WTC11 (cell line): ENCODE measurements around the gene CYP4F11. TPM values are rescaled to one million over a fixed set of nuclear protein-coding genes. Genes with fewer than 3 reads are reported as not detected.

ENCODE experiments used
- ATAC-seq: fragments of 200-7000 bp; cut with Tn5 transposase; 2 replicates; pipeline ENCODE4 v1.10.0; 2021; ENCODE audit warnings: mild to moderate bottlenecking, moderate library complexity
- CTCF ChIA-PET: fragments of 300-600 bp; sonication (Branson Sonifier 250); formaldehyde crosslinking; loops from one replicate; lab custom pipeline; 2021; ENCODE audit warnings: antibody characterized with exemption; lab: Charles Lee
- POLR2A ChIA-PET: fragments of 350-600 bp; sonication (Branson Sonifier 250); formaldehyde crosslinking; loops from one replicate; lab custom pipeline; 2021; ENCODE audit warnings: antibody characterized with exemption; lab: Charles Lee
- DNase-seq: peaks from one replicate; pipeline ENCODE4 v3.0.0; 2021; ENCODE audit warnings: low spot score
- H3K27ac Mint-ChIP-seq: 2 replicates; pipeline ENCODE4 v1.8.0; 2021; ENCODE audit warnings: mixed read lengths
- H3K27me3 Mint-ChIP-seq: 2 replicates; pipeline ENCODE4 v1.8.0; 2021; ENCODE audit warnings: low read depth, mild to moderate bottlenecking, moderate library complexity, mixed read lengths
- H3K36me3 Mint-ChIP-seq: 2 replicates; pipeline ENCODE4 v1.8.0; 2021; ENCODE audit warnings: mixed read lengths
- H3K4me1 Mint-ChIP-seq: 2 replicates; pipeline ENCODE4 v1.8.0; 2022; ENCODE audit warnings: mixed read lengths
- H3K4me3 Mint-ChIP-seq: 2 replicates; pipeline ENCODE4 v1.8.0; 2021; ENCODE audit warnings: mild to moderate bottlenecking, moderate library complexity, mixed read lengths
- H3K9me3 Mint-ChIP-seq: 2 replicates; pipeline ENCODE4 v1.8.0; 2021; ENCODE audit warnings: mixed read lengths
- ATF1 ChIP-seq: sonication (generic); formaldehyde crosslinking; IDR thresholded peaks from 2 replicates; pipeline ENCODE4 v1.8.1; 2023; ENCODE audit warnings: mild to moderate bottlenecking, moderate library complexity, missing genetic modification reagents
- CREB1 ChIP-seq: sonication (generic); formaldehyde crosslinking; IDR thresholded peaks from 2 replicates; pipeline ENCODE4 v1.8.0; 2023; ENCODE audit warnings: mild to moderate bottlenecking, missing genetic modification reagents
- CREM ChIP-seq: sonication (generic); formaldehyde crosslinking; IDR thresholded peaks from 2 replicates; pipeline ENCODE4 v1.8.1; 2022; ENCODE audit warnings: mild to moderate bottlenecking, missing genetic modification reagents, moderate library complexity
- ESRRA ChIP-seq: sonication (generic); formaldehyde crosslinking; IDR thresholded peaks from 2 replicates; pipeline ENCODE4 v1.8.1; 2022; ENCODE audit warnings: mild to moderate bottlenecking, missing genetic modification reagents, borderline replicate concordance
- FOXK1 ChIP-seq: sonication (generic); formaldehyde crosslinking; IDR thresholded peaks from 2 replicates; pipeline ENCODE4 v1.8.0; 2022; ENCODE audit warnings: mild to moderate bottlenecking, moderate library complexity, missing genetic modification reagents
- GRHL2 ChIP-seq: fragments of 250-450 bp; sonication (Bioruptor Pico); IDR thresholded peaks from 2 replicates; pipeline ENCODE4 v1.8.0; 2022; ENCODE audit warnings: mild to moderate bottlenecking, moderate library complexity; ENCODE audit not compliant: insufficient replicate concordance, severe bottlenecking
- IRF2 ChIP-seq: sonication (generic); formaldehyde crosslinking; IDR thresholded peaks from 2 replicates; pipeline ENCODE4 v1.8.0; 2022; ENCODE audit warnings: low read depth, missing genetic modification reagents, borderline replicate concordance
- NFATC4 ChIP-seq: fragments of 250-450 bp; sonication (Bioruptor Pico); IDR thresholded peaks from 2 replicates; pipeline ENCODE4 v1.9.0; 2021; ENCODE audit warnings: mild to moderate bottlenecking
- NFE2L1 ChIP-seq: sonication (generic); formaldehyde crosslinking; IDR thresholded peaks from 2 replicates; pipeline ENCODE4 v1.8.1; 2023; ENCODE audit warnings: missing genetic modification reagents
- PRRX2 ChIP-seq: fragments of 250-450 bp; sonication (Bioruptor Pico); IDR thresholded peaks from 2 replicates; pipeline ENCODE4 v1.8.0; 2021; ENCODE audit warnings: mild to moderate bottlenecking
- SOX15 ChIP-seq: fragments of 250-450 bp; sonication (Bioruptor Pico); IDR thresholded peaks from 2 replicates; pipeline ENCODE4 v1.9.0; 2021; ENCODE audit warnings: mild to moderate bottlenecking
- TCF7 ChIP-seq: sonication (generic); formaldehyde crosslinking; IDR thresholded peaks from 2 replicates; pipeline ENCODE4 v1.8.0; 2022; ENCODE audit warnings: mild to moderate bottlenecking, low read depth, missing genetic modification reagents, moderate library complexity
- TEAD1 ChIP-seq: sonication (generic); formaldehyde crosslinking; IDR thresholded peaks from 2 replicates; pipeline ENCODE4 v1.8.0; 2022; ENCODE audit warnings: mild to moderate bottlenecking, missing genetic modification reagents
- TP53 ChIP-seq: sonication (generic); formaldehyde crosslinking; IDR thresholded peaks from 2 replicates; pipeline ENCODE4 v1.8.1; 2023; ENCODE audit warnings: mild to moderate bottlenecking, missing genetic modification reagents
- USF1 ChIP-seq: sonication (generic); formaldehyde crosslinking; IDR thresholded peaks from 2 replicates; pipeline ENCODE4 v1.8.0; 2022; ENCODE audit warnings: mild to moderate bottlenecking, missing genetic modification reagents
- ZNF263 ChIP-seq: sonication (generic); formaldehyde crosslinking; IDR thresholded peaks from 2 replicates; pipeline ENCODE4 v1.8.1; 2022; ENCODE audit warnings: low read depth, mild to moderate bottlenecking, moderate library complexity, missing genetic modification reagents
- ZNF396 ChIP-seq: fragments of 250-450 bp; sonication (Bioruptor Pico); IDR thresholded peaks from 2 replicates; pipeline ENCODE4 v1.8.0; 2021; ENCODE audit warnings: mild to moderate bottlenecking, moderate library complexity, borderline replicate concordance
- total RNA-seq: library from RNA; stranded (reverse); gene quantifications from 3 replicates; pipeline ENCODE4 v1.2.3, GENCODE V29; 2021
- TF ChIP-seq, protein P1 (sequence below): fragments of 250-450 bp; sonication (Bioruptor Pico); IDR thresholded peaks from 2 replicates; pipeline ENCODE4 v1.9.0; 2021; ENCODE audit warnings: mild to moderate bottlenecking
- TF ChIP-seq, protein P2 (sequence below): sonication (generic); formaldehyde crosslinking; IDR thresholded peaks from 2 replicates; pipeline ENCODE4 v1.8.1; 2023; ENCODE audit warnings: mild to moderate bottlenecking, missing genetic modification reagents, moderate library complexity
- TF ChIP-seq, protein P3 (sequence below): fragments of 250-450 bp; sonication (Bioruptor Pico); IDR thresholded peaks from 2 replicates; pipeline ENCODE4 v1.9.0; 2021; ENCODE audit warnings: moderate library complexity, mild to moderate bottlenecking, inconsistent platforms, borderline replicate concordance
- TF ChIP-seq, protein P4 (sequence below): fragments of 250-450 bp; sonication (Bioruptor Pico); IDR thresholded peaks from 2 replicates; pipeline ENCODE4 v1.9.0; 2021; ENCODE audit warnings: mild to moderate bottlenecking, borderline replicate concordance

CYP4F11 gene
- total RNA-seq, 1 experiment from 2014 or later, result not detected

- TF ChIP-seq ESRRA (CRISPR knock-in tag), result no peak
These were observed 3.4 kb upstream of the CYP4F11 start (continued) for GRCh38 chr19:15937771-15938170.

DNA sequence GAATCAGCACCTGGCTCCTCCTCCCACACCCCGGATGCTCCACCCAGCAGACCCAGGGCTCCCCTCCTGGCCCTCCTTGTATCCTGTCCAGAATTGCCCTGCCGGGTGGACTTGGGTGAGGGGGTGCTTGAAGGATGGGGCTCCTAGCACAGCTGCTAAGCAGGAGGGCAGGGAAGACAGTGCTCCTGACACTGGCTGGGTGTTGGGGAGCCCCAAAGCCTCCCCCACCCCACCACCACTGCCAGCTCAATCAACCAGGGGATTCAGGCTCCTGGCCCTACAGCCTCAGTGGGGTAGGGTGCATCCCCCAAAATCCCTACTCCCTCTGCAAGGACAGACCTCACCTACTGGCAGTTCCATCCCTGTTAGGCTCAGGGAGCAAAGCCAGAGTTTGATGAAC lies 2.6 kb upstream of the CYP4F11 start:
- no peak for TF ChIP-seq NFATC4 (CRISPR knock-in tag)
- no peak for TF ChIP-seq USF1 (CRISPR knock-in tag)
- TF ChIP-seq CREB1, result no peak
- TF ChIP-seq SOX15, result no peak
- no peak for TF ChIP-seq ATF1
- TF ChIP-seq TP53 (CRISPR knock-in tag), result no peak
- no peak for TF ChIP-seq IRF2 (CRISPR knock-in tag)
- TF ChIP-seq, protein P1, sequence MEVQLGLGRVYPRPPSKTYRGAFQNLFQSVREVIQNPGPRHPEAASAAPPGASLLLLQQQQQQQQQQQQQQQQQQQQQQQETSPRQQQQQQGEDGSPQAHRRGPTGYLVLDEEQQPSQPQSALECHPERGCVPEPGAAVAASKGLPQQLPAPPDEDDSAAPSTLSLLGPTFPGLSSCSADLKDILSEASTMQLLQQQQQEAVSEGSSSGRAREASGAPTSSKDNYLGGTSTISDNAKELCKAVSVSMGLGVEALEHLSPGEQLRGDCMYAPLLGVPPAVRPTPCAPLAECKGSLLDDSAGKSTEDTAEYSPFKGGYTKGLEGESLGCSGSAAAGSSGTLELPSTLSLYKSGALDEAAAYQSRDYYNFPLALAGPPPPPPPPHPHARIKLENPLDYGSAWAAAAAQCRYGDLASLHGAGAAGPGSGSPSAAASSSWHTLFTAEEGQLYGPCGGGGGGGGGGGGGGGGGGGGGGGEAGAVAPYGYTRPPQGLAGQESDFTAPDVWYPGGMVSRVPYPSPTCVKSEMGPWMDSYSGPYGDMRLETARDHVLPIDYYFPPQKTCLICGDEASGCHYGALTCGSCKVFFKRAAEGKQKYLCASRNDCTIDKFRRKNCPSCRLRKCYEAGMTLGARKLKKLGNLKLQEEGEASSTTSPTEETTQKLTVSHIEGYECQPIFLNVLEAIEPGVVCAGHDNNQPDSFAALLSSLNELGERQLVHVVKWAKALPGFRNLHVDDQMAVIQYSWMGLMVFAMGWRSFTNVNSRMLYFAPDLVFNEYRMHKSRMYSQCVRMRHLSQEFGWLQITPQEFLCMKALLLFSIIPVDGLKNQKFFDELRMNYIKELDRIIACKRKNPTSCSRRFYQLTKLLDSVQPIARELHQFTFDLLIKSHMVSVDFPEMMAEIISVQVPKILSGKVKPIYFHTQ (CRISPR knock-in tag), result no peak
- TF ChIP-seq ZNF263 (CRISPR knock-in tag), result no peak
- TF ChIP-seq ZNF396, result no peak
- TF ChIP-seq, protein P2, sequence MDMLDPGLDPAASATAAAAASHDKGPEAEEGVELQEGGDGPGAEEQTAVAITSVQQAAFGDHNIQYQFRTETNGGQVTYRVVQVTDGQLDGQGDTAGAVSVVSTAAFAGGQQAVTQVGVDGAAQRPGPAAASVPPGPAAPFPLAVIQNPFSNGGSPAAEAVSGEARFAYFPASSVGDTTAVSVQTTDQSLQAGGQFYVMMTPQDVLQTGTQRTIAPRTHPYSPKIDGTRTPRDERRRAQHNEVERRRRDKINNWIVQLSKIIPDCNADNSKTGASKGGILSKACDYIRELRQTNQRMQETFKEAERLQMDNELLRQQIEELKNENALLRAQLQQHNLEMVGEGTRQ (CRISPR knock-in tag), result no peak
- no peak for TF ChIP-seq PRRX2 (CRISPR knock-in tag)
- no peak for TF ChIP-seq FOXK1 (CRISPR knock-in tag)
- H3K27ac Mint-ChIP-seq, result no peak overlapping the region
- DNase-seq (no peak), ATAC-seq (no peak)
- H3K36me3 Mint-ChIP-seq, result peaks cover 34% of the 10 kb centered on the region
- no peak overlapping the region for H3K4me3 Mint-ChIP-seq
- ChIA-PET CTCF (no interaction called here), POLR2A (no interaction called here)
- no peaks in the 10 kb centered on the region for H3K4me1 Mint-ChIP-seq
- H3K27me3 Mint-ChIP-seq, result peaks cover 42% of the 10 kb centered on the region
- H3K9me3 Mint-ChIP-seq, result peaks cover 55% of the 10 kb centered on the region

DNA sequence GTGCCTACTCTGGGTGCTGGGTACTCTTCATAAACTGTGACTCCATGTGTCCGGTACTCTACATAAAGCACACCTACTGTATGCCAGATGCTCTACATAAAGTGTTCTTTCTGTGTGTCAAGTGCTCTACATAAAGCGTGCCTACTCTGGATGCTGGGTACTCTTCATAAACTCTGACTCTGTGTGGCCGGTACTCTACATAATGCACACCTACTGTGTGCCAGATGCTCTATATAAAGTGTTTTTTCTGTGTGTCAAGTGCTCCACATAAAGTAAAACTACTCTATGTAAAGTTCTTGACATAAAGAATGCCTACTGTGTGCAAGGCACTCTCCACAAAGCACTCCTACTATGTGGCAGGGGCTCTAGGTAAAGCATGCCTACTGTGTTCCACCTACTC lies 1.8 kb upstream of the CYP4F11 start:
- Mint-ChIP-seq H3K27ac (no peak overlapping the region), H3K36me3 (peaks cover 30% of the 10 kb centered on the region), H3K4me3 (no peak overlapping the region), H3K27me3 (peaks cover 44% of the 10 kb centered on the region), H3K4me1 (no peaks in the 10 kb centered on the region), H3K9me3 (peaks cover 49% of the 10 kb centered on the region)
- ChIA-PET POLR2A (no interaction called here), CTCF (no interaction called here)
- DNase-seq, result no peak
- no peak for ATAC-seq
- TF ChIP-seq, protein P3, sequence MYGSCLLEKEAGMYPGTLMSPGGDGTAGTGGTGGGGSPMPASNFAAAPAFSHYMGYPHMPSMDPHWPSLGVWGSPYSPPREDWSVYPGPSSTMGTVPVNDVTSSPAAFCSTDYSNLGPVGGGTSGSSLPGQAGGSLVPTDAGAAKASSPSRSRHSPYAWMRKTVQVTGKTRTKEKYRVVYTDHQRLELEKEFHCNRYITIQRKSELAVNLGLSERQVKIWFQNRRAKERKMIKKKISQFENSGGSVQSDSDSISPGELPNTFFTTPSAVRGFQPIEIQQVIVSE (CRISPR knock-in tag), result no peak
- TF ChIP-seq GRHL2 (no peak), NFE2L1 (CRISPR knock-in tag) (no peak), CREM (no peak), TCF7 (no peak), ZNF263 (CRISPR knock-in tag) (no peak), TEAD1 (CRISPR knock-in tag) (no peak)
- TF ChIP-seq, protein P1 (CRISPR knock-in tag), result no peak
- TF ChIP-seq, protein P4, sequence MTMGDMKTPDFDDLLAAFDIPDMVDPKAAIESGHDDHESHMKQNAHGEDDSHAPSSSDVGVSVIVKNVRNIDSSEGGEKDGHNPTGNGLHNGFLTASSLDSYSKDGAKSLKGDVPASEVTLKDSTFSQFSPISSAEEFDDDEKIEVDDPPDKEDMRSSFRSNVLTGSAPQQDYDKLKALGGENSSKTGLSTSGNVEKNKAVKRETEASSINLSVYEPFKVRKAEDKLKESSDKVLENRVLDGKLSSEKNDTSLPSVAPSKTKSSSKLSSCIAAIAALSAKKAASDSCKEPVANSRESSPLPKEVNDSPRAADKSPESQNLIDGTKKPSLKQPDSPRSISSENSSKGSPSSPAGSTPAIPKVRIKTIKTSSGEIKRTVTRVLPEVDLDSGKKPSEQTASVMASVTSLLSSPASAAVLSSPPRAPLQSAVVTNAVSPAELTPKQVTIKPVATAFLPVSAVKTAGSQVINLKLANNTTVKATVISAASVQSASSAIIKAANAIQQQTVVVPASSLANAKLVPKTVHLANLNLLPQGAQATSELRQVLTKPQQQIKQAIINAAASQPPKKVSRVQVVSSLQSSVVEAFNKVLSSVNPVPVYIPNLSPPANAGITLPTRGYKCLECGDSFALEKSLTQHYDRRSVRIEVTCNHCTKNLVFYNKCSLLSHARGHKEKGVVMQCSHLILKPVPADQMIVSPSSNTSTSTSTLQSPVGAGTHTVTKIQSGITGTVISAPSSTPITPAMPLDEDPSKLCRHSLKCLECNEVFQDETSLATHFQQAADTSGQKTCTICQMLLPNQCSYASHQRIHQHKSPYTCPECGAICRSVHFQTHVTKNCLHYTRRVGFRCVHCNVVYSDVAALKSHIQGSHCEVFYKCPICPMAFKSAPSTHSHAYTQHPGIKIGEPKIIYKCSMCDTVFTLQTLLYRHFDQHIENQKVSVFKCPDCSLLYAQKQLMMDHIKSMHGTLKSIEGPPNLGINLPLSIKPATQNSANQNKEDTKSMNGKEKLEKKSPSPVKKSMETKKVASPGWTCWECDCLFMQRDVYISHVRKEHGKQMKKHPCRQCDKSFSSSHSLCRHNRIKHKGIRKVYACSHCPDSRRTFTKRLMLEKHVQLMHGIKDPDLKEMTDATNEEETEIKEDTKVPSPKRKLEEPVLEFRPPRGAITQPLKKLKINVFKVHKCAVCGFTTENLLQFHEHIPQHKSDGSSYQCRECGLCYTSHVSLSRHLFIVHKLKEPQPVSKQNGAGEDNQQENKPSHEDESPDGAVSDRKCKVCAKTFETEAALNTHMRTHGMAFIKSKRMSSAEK (CRISPR knock-in tag), result no peak
